HCT116 (cell line): ENCODE results near the gene ARHGEF39. TPM values are rescaled to one million over a fixed set of nuclear protein-coding genes. Genes with fewer than 3 reads are reported as not detected.

Experiments used
- ATAC-seq: fragments of 200-7000 bp; cut with Tn5 transposase; 2 replicates; pipeline ENCODE4 v1.9.1; 2020; ENCODE audit warnings: mild to moderate bottlenecking, moderate library complexity
- BruUV-seq: library from RNA; stranded (reverse); fragments of 400-500 nt; replicated peaks from 2 replicates; lab custom pipeline; 2021; lab: Mats Ljungman, UMichigan
- CTCF ChIA-PET: fragments of 300-600 bp; sonication (Branson Sonifier 250); formaldehyde crosslinking; loops from one replicate; lab custom pipeline; 2021; ENCODE audit warnings: antibody characterized with exemption; lab: Charles Lee
- POLR2A ChIA-PET: fragments of 300-600, 350-600 bp; sonication (Branson Sonifier 250); formaldehyde crosslinking; loops from one replicate; lab custom pipeline; 2021; ENCODE audit warnings: antibody characterized with exemption; lab: Charles Lee
- RAD21 ChIA-PET, 2 experiments: fragments of 300-600 bp; sonication (Branson Sonifier 250); formaldehyde crosslinking; loops; one replicate each; lab custom pipeline; 2023; ENCODE audit warnings: low total read pairs in 2 of 2; ENCODE audit not compliant: uncharacterized antibody in 2 of 2, unreplicated experiment in 2 of 2, low non-redundant PET in 1 of 2; lab: Charles Lee
- DNase-seq: peaks from one replicate; pipeline ENCODE4 v3.0.0-alpha.2; 2010; ENCODE audit warnings: low read depth, low spot score
- H2AFZ ChIP-seq: fragments of 200-600 bp; shearing (Covaris generic), sonication (generic); 2 replicates; pipeline ENCODE4 v1.6.1; 2017; ENCODE audit warnings: low read depth, mixed run types, mixed read lengths, antibody characterized with exemption, low read length; ENCODE audit not compliant: poor library complexity, severe bottlenecking
- H3K27ac ChIP-seq: 2 replicates; pipeline ENCODE4 v1.5.1; 2012; ENCODE audit warnings: low read depth, low read length
- H3K27me3 ChIP-seq: fragments of 200-600 bp; sonication (generic); 2 replicates; pipeline ENCODE4 v1.6.1; 2016; ENCODE audit warnings: mixed run types, low read length, mixed read lengths; ENCODE audit not compliant: insufficient read depth
- H3K36me3 ChIP-seq, 2 experiments: fragments of 200-500 bp in 1 of 2; fragments of 200-600 bp in 1 of 2; sonication (Bioruptor generic) in 1 of 2; sonication (generic) in 1 of 2; 2 replicates each; pipeline versions ENCODE4 v1.5.1 to v1.6.1; 2014 to 2016; ENCODE audit warnings: low read length in 2 of 2, inconsistent platforms in 1 of 2, mixed read lengths in 1 of 2, mixed run types in 1 of 2; ENCODE audit not compliant: insufficient read depth in 2 of 2, control insufficient read depth in 1 of 2
- H3K4me1 ChIP-seq, 2 experiments: fragments of 200-600 bp in 1 of 2; sonication (generic) in 1 of 2; 2 replicates each; pipeline versions ENCODE4 v1.5.1 to v1.6.1; 2012 to 2017; ENCODE audit warnings: low read length in 2 of 2, inconsistent platforms in 1 of 2, mild to moderate bottlenecking in 1 of 2, mixed read lengths in 1 of 2, mixed run types in 1 of 2, moderate library complexity in 1 of 2; ENCODE audit not compliant: insufficient read depth in 2 of 2, control insufficient read depth in 1 of 2
- H3K4me2 ChIP-seq: fragments of 200-600 bp; sonication (generic); 2 replicates; pipeline ENCODE4 v1.6.1; 2017; ENCODE audit warnings: mixed run types, low read length, mixed read lengths
- H3K4me3 ChIP-seq, 2 experiments: fragments of 200-600 bp in 1 of 2; sonication (generic) in 1 of 2; replicated peaks in 1 of 2; 2 replicates each; pipeline ENCODE4 v1.5.1; 2011 to 2016; ENCODE audit warnings: low read length in 2 of 2, control low read depth in 1 of 2, low read depth in 1 of 2, mild to moderate bottlenecking in 1 of 2, mixed read lengths in 1 of 2, mixed run types in 1 of 2
- H3K79me2 ChIP-seq: fragments of 200-600 bp; sonication (generic); 2 replicates; pipeline ENCODE4 v1.6.1; 2017; ENCODE audit warnings: mild to moderate bottlenecking, mixed run types, low read length, moderate library complexity, mixed read lengths; ENCODE audit not compliant: insufficient read depth
- H3K9ac ChIP-seq: fragments of 200-600 bp; sonication (generic); 2 replicates; pipeline ENCODE4 v1.6.1; 2016; ENCODE audit warnings: low read length, mixed read lengths
- H3K9me2 ChIP-seq: fragments of 200-600 bp; sonication (generic), shearing (Covaris generic); 2 replicates; pipeline ENCODE4 v1.6.1; 2017; ENCODE audit warnings: mixed run types, mild to moderate bottlenecking, moderate library complexity; ENCODE audit not compliant: insufficient read depth
- H3K9me3 ChIP-seq, 2 experiments: fragments of 200-500 bp in 1 of 2; fragments of 200-600 bp in 1 of 2; sonication (Bioruptor generic) in 1 of 2; sonication (generic) in 1 of 2; 2 replicates each; pipeline ENCODE4 v1.6.1; 2014 to 2017; ENCODE audit warnings: low read length in 2 of 2, mixed read lengths in 2 of 2, inconsistent platforms in 1 of 2, low read depth in 1 of 2, mild to moderate bottlenecking in 1 of 2, mixed run types in 1 of 2, moderate library complexity in 1 of 2; ENCODE audit not compliant: control insufficient read depth in 1 of 2, insufficient read depth in 1 of 2
- H4K20me1 ChIP-seq: fragments of 200-600 bp; sonication (generic), shearing (Covaris generic); 2 replicates; pipeline ENCODE4 v1.6.1; 2017; ENCODE audit warnings: mixed run types, mild to moderate bottlenecking, moderate library complexity; ENCODE audit not compliant: insufficient read depth
- CBX3 ChIP-seq: IDR thresholded peaks from 2 replicates; pipeline ENCODE4 v1.6.1; 2012; ENCODE audit warnings: low read depth
- CTCF ChIP-seq, 3 experiments: fragments of 200-600 bp in 1 of 3; sonication (generic) in 1 of 3; IDR thresholded peaks in 2 of 3; conservative IDR thresholded peaks in 1 of 3; 2 replicates each; pipeline ENCODE4 v1.5.1; 2012 to 2017; ENCODE audit warnings: low read depth in 2 of 3, low read length in 2 of 3, antibody characterized with exemption in 1 of 3, borderline replicate concordance in 1 of 3, control low read depth in 1 of 3, mild to moderate bottlenecking in 1 of 3, mixed read lengths in 1 of 3, mixed run types in 1 of 3, moderate library complexity in 1 of 3; ENCODE audit not compliant: insufficient read depth in 1 of 3
- EGR1 ChIP-seq: IDR thresholded peaks from 2 replicates; pipeline ENCODE4 v1.6.1; 2012; ENCODE audit warnings: low read depth
- EZH2 ChIP-seq: fragments of 200-600 bp; sonication (generic); IDR thresholded peaks from 2 replicates; pipeline ENCODE4 v1.6.1; 2017; ENCODE audit warnings: antibody characterized with exemption, mixed run types
- FOSL1 ChIP-seq: IDR thresholded peaks from 2 replicates; pipeline ENCODE4 v1.6.1; 2012; ENCODE audit warnings: low read depth
- ZNF274 ChIP-seq: fragments of 200-500 bp; sonication (Bioruptor generic); IDR thresholded peaks from 2 replicates; pipeline ENCODE4 v1.6.1; 2014; ENCODE audit warnings: mild to moderate bottlenecking, low read depth, low read length, inconsistent platforms
- intact Hi-C: fragments of 100-400 bp; cut with micrococcal nuclease; formaldehyde crosslinking; loops from 2 replicates; pipeline ENCODE4 v1.10.0; 2022
- total RNA-seq: library from RNA; stranded (reverse); gene quantifications from one replicate; pipeline ENCODE4 v1.2.1, GENCODE V29; 2021; ENCODE audit not compliant: unreplicated experiment
- TF ChIP-seq, protein P1 (sequence below): IDR thresholded peaks from 2 replicates; pipeline ENCODE4 v1.6.1; 2011; ENCODE audit warnings: mild to moderate bottlenecking, low read length, moderate library complexity; ENCODE audit not compliant: insufficient replicate concordance; ENCODE audit errors: extremely low read depth

The ARHGEF39 gene
- total RNA-seq, 1 experiment from 2014 or later = 29.8 TPM

- DNase-seq = no peak
- Histone ChIP-seq H3K9me3 (no peaks in the 10 kb centered on the region), H3K79me2 (no peaks in the 10 kb centered on the region), H3K4me2 (no peak overlapping the region), H3K27me3 (no peaks in the 10 kb centered on the region), H3K4me3 (no peak overlapping the region), H3K36me3 (peaks cover 2 to 10% of the 10 kb centered on the region in 2 experiments; a peak in 2 of 4 replicates), H2AFZ (no peak overlapping the region), H3K4me1 (peaks cover 10 to 39% of the 10 kb centered on the region in 2 experiments; a peak in 3 of 4 replicates), H3K27ac (no peak overlapping the region), H3K9me2 (no peaks in the 10 kb centered on the region), H4K20me1 (no peaks in the 10 kb centered on the region), H3K9ac (no peak overlapping the region)
- POLR2A ChIA-PET = interaction anchor here (0.6 kb wide), 1 partner anchor 576 kb away, joined by 5 read pairs; the partner anchor contains the start of gene FANCG
- RAD21 ChIA-PET = no interaction called here
- no peak for ATAC-seq
- BruUV-seq = no TSS peak
- CTCF ChIA-PET = interaction anchor here (1.4 to 2.6 kb wide), 2 partner anchors 9 to 79 kb away, joined by 4 to 12 read pairs; no protein-coding TSS in a partner anchor
- TF ChIP-seq CTCF (IDR thresholded peaks at IDR 0.05 in 2 of 3, conservative IDR thresholded peaks at IDR 0.05 in 1 of 3; ENCODE audit: borderline replicate concordance in 1 of 3, insufficient read depth in 1 of 3, low read depth in 2 of 3, low read length in 2 of 3) (no peak), EGR1 (no peak), CBX3 (no peak), ZNF274 (no peak), EZH2 (no peak), FOSL1 (no peak)
- TF ChIP-seq, protein P1, sequence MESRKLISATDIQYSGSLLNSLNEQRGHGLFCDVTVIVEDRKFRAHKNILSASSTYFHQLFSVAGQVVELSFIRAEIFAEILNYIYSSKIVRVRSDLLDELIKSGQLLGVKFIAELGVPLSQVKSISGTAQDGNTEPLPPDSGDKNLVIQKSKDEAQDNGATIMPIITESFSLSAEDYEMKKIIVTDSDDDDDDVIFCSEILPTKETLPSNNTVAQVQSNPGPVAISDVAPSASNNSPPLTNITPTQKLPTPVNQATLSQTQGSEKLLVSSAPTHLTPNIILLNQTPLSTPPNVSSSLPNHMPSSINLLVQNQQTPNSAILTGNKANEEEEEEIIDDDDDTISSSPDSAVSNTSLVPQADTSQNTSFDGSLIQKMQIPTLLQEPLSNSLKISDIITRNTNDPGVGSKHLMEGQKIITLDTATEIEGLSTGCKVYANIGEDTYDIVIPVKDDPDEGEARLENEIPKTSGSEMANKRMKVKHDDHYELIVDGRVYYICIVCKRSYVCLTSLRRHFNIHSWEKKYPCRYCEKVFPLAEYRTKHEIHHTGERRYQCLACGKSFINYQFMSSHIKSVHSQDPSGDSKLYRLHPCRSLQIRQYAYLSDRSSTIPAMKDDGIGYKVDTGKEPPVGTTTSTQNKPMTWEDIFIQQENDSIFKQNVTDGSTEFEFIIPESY = no peak
- intact Hi-C loops = loop anchor here (2.0 to 10.0 kb wide), 3 partner anchors 34 to 542 kb away; partner anchors contain the start of genes ATOSB and TESK1
Measured at GRCh38 chr9:35656348-35656747, 8.6 kb downstream of the ARHGEF39 start.
